ENCODE results near the gene SLC12A7.

Gene SLC12A7

DNA sequence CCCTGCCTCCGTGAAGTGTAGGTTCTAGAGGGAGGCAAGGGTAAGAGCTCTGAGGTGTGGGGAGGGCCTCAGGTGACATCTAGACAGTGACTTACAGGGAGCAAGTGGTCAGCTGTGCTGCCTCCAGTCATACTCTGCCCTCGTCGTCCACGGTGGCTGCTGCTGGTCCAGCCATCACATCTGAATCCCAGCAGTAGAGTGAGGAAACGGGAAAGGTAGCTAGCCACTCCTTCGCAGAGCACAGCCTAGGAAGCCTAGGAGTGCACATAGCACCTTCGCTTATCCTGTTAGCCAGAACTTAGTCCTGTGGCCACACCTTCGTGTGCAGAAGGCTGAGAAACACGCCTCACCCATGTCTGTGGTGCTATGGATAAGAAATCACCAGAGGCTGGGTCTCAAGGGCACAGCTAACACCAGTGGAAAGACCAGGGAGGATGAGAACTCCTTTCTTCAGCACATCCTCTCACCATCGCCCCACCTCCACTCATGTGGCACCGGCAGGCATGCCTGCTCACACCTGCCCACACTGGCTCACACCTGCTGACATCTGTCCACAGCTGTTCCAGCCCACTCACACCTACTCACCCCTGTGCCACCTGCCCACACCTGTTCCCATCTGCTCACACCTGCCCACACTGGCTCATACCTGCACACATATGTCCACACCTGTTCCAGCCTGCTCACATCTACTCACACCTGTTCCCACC, 45.0 kb upstream of the SLC12A7 start:
- DNase-seq, result no peak
- TF ChIP-seq, protein P1, sequence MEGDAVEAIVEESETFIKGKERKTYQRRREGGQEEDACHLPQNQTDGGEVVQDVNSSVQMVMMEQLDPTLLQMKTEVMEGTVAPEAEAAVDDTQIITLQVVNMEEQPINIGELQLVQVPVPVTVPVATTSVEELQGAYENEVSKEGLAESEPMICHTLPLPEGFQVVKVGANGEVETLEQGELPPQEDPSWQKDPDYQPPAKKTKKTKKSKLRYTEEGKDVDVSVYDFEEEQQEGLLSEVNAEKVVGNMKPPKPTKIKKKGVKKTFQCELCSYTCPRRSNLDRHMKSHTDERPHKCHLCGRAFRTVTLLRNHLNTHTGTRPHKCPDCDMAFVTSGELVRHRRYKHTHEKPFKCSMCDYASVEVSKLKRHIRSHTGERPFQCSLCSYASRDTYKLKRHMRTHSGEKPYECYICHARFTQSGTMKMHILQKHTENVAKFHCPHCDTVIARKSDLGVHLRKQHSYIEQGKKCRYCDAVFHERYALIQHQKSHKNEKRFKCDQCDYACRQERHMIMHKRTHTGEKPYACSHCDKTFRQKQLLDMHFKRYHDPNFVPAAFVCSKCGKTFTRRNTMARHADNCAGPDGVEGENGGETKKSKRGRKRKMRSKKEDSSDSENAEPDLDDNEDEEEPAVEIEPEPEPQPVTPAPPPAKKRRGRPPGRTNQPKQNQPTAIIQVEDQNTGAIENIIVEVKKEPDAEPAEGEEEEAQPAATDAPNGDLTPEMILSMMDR (IDR thresholded peaks at IDR 0.05; ENCODE audit: low read depth, low read length), result no peak
- Histone ChIP-seq H3K4me3 (ENCODE audit: low read depth, low read length) (no peak overlapping the region), H3K4me1 (no peaks in the 10 kb centered on the region), H3K36me3 (no peaks in the 10 kb centered on the region), H3K9me3 (peaks cover 9% of the 10 kb centered on the region), H3K27me3 (peaks cover 28% of the 10 kb centered on the region)

DNA sequence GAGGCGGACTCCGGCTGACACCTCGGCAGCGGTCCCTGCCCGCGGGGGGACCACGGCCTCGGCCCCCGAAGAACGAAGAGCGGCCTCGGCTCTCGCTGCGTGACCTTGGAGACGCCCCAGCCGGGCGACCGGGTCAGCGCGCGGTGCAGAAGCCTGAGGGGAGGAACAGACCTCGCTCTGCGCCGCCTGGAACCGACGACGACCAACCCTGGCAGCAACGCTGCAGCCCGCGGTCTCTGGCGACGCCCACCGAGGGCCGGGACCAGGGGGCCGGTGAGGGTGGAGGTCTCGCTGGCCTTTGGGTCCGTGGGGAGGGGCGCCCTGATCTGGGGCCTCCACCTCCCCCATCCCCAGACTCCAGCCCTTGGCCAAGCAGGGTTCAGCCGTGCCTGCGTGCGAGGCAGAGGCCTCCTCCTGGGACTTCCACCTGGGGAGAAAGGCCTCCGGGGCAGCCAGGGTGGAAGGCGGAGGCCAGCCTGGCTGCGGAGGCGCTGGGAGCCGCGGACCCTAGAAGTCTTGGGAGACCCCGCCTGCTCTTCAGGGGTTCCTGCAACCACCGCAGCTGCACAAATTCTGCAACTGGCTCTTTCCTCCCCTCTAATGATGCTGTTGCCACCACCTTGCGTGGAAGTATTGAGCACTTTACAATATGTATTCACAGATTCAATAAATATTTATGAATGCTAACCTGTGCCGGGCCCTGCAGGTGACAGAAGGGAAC, 44.3 kb upstream of the SLC12A7 start:
- no peaks in the 10 kb centered on the region for H3K4me1 ChIP-seq
- peaks cover 9% of the 10 kb centered on the region for H3K9me3 ChIP-seq
- H3K4me3 ChIP-seq (ENCODE audit: low read depth, low read length), result no peak overlapping the region
- H3K36me3 ChIP-seq, result no peaks in the 10 kb centered on the region
- DNase-seq, result no peak
- H3K27me3 ChIP-seq, result peaks cover 28% of the 10 kb centered on the region
- TF ChIP-seq, protein P1 (IDR thresholded peaks at IDR 0.05; ENCODE audit: low read depth, low read length), result no peak

DNA sequence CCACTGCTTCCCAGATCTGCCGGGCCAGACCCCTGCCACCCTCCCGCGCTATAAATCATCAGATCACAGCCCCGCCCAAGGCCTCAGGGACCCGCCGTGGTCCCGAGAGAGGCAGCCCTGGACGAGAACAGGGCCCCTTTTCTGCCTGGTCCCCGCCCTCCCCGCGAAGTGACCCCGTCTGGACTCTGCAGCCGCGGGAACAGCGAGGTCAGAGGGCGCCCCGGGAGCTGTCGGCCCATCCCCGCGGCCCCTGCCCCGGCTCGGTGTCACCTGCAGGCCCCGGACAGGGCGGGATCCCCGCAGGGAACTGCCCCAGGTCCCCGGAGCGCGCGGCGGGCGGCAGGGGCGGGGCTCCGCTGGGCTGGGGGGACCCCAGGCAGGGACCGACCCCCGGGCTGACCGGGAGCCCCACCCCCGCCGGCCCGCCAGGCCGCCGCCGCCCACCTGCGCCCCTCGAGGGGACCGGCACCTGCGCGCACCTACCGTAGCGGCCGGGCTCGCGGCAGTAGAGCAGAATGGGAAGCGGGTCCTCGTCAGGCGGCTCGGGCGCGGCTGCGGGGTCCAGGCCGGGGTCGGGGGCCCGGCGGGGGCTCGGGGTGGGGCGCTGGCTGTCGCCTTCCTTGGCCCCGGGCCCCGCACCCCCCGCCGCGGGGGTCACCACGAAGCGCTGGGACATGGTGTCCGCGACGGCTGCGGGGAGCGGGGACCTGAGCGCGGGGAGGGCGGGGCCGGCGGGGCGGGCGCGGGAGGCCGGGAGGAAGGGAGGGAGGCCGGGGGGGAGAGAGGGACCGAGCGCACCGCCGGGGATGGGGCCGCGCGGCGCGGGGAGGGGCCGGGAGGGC, 43.5 kb upstream of the SLC12A7 start:
- no peak overlapping the region for H3K4me3 ChIP-seq (ENCODE audit: low read depth, low read length)
- H3K4me1 ChIP-seq, result no peaks in the 10 kb centered on the region
- TF ChIP-seq, protein P1 (IDR thresholded peaks at IDR 0.05; ENCODE audit: low read depth, low read length), result no peak

DNA sequence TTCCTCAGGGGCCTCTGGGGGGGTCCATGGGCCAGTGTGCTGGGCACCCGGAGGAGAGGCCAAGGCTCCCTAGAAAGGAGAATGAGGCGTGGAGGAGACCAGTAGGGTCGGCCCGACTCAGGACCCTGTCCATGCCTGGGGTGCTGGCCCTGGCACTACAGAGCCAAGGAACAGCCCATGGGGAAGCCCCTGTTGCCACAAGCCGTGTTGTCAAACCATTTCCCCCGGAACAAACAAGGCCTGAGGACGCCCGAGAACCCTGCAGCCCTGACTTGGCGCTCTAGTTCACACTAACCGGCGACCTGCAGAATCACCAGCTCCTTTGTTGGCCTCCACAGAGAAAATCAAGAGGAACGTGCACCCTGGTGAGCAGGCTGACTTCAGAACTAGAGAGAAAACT, 41.6 kb upstream of the SLC12A7 start:
- Histone ChIP-seq H3K4me3 (ENCODE audit: low read depth, low read length) (no peak overlapping the region), H3K9me3 (peaks cover 9% of the 10 kb centered on the region), H3K27me3 (peaks cover 25% of the 10 kb centered on the region), H3K4me1 (no peaks in the 10 kb centered on the region), H3K36me3 (no peaks in the 10 kb centered on the region)
- DNase-seq, result no peak
- TF ChIP-seq, protein P1 (IDR thresholded peaks at IDR 0.05; ENCODE audit: low read depth, low read length), result no peak

More for the DNA sequence above, 43.5 kb upstream of the SLC12A7 start:
- H3K36me3 ChIP-seq, result no peaks in the 10 kb centered on the region
- peaks cover 28% of the 10 kb centered on the region for H3K27me3 ChIP-seq
- peaks cover 9% of the 10 kb centered on the region for H3K9me3 ChIP-seq
- DNase-seq, result no peak

DNA sequence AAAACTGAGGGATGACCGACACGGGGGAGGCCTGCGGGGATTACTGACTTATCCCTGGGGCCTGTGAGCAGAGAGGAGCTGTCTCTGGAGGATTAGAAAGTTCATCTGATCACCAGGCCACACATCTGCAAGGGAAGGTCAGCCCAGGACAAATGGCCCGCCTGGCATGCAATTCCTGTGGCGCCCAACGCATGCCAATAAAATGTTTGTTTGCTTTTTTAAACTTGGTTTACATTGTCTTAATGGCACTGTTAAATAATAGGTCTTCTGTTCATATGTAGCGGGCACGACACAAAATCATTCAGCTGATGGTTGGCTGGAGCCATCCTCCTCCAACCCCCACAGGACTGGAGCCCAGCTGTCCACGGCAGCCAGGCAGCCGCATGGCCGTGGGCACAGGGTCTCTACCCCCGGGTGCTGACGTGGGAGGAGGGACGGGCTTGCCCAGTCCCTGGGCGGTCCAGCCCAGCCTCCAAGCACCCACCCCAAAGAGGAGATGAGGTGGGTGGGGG, 41.0 kb upstream of the SLC12A7 start:
- Histone ChIP-seq H3K27me3 (peaks cover 25% of the 10 kb centered on the region), H3K36me3 (no peaks in the 10 kb centered on the region), H3K4me1 (no peaks in the 10 kb centered on the region), H3K4me3 (ENCODE audit: low read depth, low read length) (no peak overlapping the region), H3K9me3 (peaks cover 9% of the 10 kb centered on the region)
- TF ChIP-seq, protein P1 (IDR thresholded peaks at IDR 0.05; ENCODE audit: low read depth, low read length), result no peak
- DNase-seq, result no peak

Measured in BE2C (cell line).